Liver (tissue), 3 donors: ENCODE measurements around the gene GPC3.

Source experiments
- CTCF ChIP-seq: fragments of 150-350 bp; IDR thresholded peaks from 2 replicates; pipeline ENCODE4 v1.5.1; 2017; ENCODE audit warnings: improper control_type of control experiment, low read depth, low read length; ENCODE audit not compliant: missing input control
- EGR1 ChIP-seq, 2 donors: IDR thresholded peaks; 2 replicates each; pipeline ENCODE4 v1.6.1; 2016 to 2018; ENCODE audit warnings: antibody characterized with exemption in 2 of 2, low read depth in 2 of 2
- FOXA1 ChIP-seq: IDR thresholded peaks from 2 replicates; pipeline ENCODE4 v1.6.1; 2016; ENCODE audit warnings: antibody characterized with exemption
- JUND ChIP-seq, 2 donors: IDR thresholded peaks; 2 replicates each; pipeline ENCODE4 v1.6.1; 2016; ENCODE audit warnings: antibody characterized with exemption in 2 of 2
- MAX ChIP-seq: IDR thresholded peaks from 2 replicates; pipeline ENCODE4 v1.6.1; 2016; ENCODE audit warnings: antibody characterized with exemption
- NR2F2 ChIP-seq: IDR thresholded peaks from 2 replicates; pipeline ENCODE4 v1.6.1; 2016; ENCODE audit warnings: antibody characterized with exemption
- donor health status: healthy.
- donor health status: healthy.

- TF ChIP-seq EGR1 (IDR thresholded peaks at IDR 0.05; ENCODE audit: low read depth in 2 of 2), result no peak
- no peak for TF ChIP-seq CTCF
- no peak for TF ChIP-seq JUND (IDR thresholded peaks at IDR 0.05)
- TF ChIP-seq NR2F2, result no peak
- TF ChIP-seq FOXA1, result no peak
- TF ChIP-seq MAX, result no peak
Observed at GRCh38 chrX:133837091-133837490, 148.3 kb downstream of the GPC3 start.
